HEK293 (cell line): Measurements from ENCODE around the gene BRF1.

Experiments used
- CTCF ChIA-PET: fragments of 350-600 bp; formaldehyde crosslinking; extraction: SDS; loops from one replicate; lab custom pipeline; 2021; ENCODE audit warnings: antibody characterized with exemption; lab: Yijun Ruan, JAX
- POLR2A ChIA-PET: fragments of 300-600 bp; formaldehyde crosslinking; extraction: SDS; loops from one replicate; lab custom pipeline; 2020; ENCODE audit warnings: antibody characterized with exemption, inconsistent platforms; lab: Yijun Ruan, JAX
- H3K27ac ChIP-seq: fragments of 200-500 bp; sonication (Bioruptor generic); 2 replicates; pipeline ENCODE4 v1.5.1; 2014; ENCODE audit warnings: low read depth, low read length, control low read depth, inconsistent platforms; ENCODE audit errors: extremely low read depth
- H3K36me3 ChIP-seq, 2 experiments: fragments of 200-500 bp in 1 of 2; sonication (Bioruptor generic) in 1 of 2; 1 replicate in 1 of 2; 2 replicates in 1 of 2; pipeline ENCODE4 v1.5.1; 2014 to 2017; ENCODE audit warnings: inconsistent platforms in 2 of 2, low read length in 2 of 2; ENCODE audit not compliant: control insufficient read depth in 2 of 2, insufficient read depth in 1 of 2
- H3K4me1 ChIP-seq: fragments of 200-500 bp; sonication (Bioruptor generic); 2 replicates; pipeline ENCODE4 v1.5.1; 2014; ENCODE audit warnings: mild to moderate bottlenecking, low read length, inconsistent platforms; ENCODE audit not compliant: control insufficient read depth, insufficient read depth
- H3K4me3 ChIP-seq: 2 replicates; pipeline ENCODE4 v1.5.1; 2011; ENCODE audit warnings: low read depth, mild to moderate bottlenecking, control low read depth, low read length, moderate library complexity
- H3K9me3 ChIP-seq: fragments of 200-500 bp; sonication (Bioruptor generic); 2 replicates; pipeline ENCODE4 v1.5.1; 2014; ENCODE audit warnings: low read depth, low read length, inconsistent platforms; ENCODE audit not compliant: control insufficient read depth, insufficient read depth
- OVOL3 ChIP-seq: fragments of 450-650 bp; formaldehyde crosslinking; IDR thresholded peaks from 2 replicates; pipeline ENCODE4 v1.5.1; 2016; ENCODE audit warnings: missing biosample characterization, missing genetic modification characterization
- SCRT1 ChIP-seq: fragments of 450-650 bp; formaldehyde crosslinking; IDR thresholded peaks from 2 replicates; pipeline ENCODE4 v1.5.1; 2016; ENCODE audit warnings: missing biosample characterization, missing genetic modification characterization, borderline replicate concordance
- ZEB2 ChIP-seq: fragments of 450-650 bp; formaldehyde crosslinking; IDR thresholded peaks from 2 replicates; pipeline ENCODE4 v1.5.1; 2016; ENCODE audit warnings: missing biosample characterization, missing genetic modification characterization
- ZFHX2 ChIP-seq: fragments of 450-650 bp; formaldehyde crosslinking; conservative IDR thresholded peaks from 2 replicates; pipeline ENCODE4 v1.5.1; 2016; ENCODE audit warnings: missing biosample characterization, missing genetic modification characterization
- ZFP3 ChIP-seq: fragments of 450-650 bp; formaldehyde crosslinking; IDR thresholded peaks from 2 replicates; pipeline ENCODE4 v1.5.1; 2016; ENCODE audit warnings: low read depth, missing biosample characterization, missing genetic modification characterization
- ZNF133 ChIP-seq: fragments of 450-650 bp; formaldehyde crosslinking; IDR thresholded peaks from 2 replicates; pipeline ENCODE4 v1.5.1; 2016; ENCODE audit warnings: missing biosample characterization, missing genetic modification characterization
- ZNF155 ChIP-seq: fragments of 450-650 bp; formaldehyde crosslinking; IDR thresholded peaks from 2 replicates; pipeline ENCODE4 v1.5.1; 2016; ENCODE audit warnings: missing biosample characterization, missing genetic modification characterization
- ZNF157 ChIP-seq: fragments of 450-650 bp; formaldehyde crosslinking; IDR thresholded peaks from 2 replicates; pipeline ENCODE4 v1.5.1; 2016; ENCODE audit warnings: missing biosample characterization, missing genetic modification characterization
- ZNF18 ChIP-seq: fragments of 450-650 bp; formaldehyde crosslinking; IDR thresholded peaks from 2 replicates; pipeline ENCODE4 v1.5.1; 2016; ENCODE audit warnings: missing biosample characterization, missing genetic modification characterization
- ZNF266 ChIP-seq: fragments of 450-650 bp; formaldehyde crosslinking; IDR thresholded peaks from 2 replicates; pipeline ENCODE4 v1.5.1; 2016; ENCODE audit warnings: missing biosample characterization, missing genetic modification characterization, low read depth
- ZNF354C ChIP-seq: fragments of 450-650 bp; formaldehyde crosslinking; IDR thresholded peaks from 2 replicates; pipeline ENCODE4 v1.5.1; 2016; ENCODE audit warnings: missing biosample characterization, missing genetic modification characterization, low read depth, borderline replicate concordance
- ZNF394 ChIP-seq: fragments of 450-650 bp; formaldehyde crosslinking; IDR thresholded peaks from 2 replicates; pipeline ENCODE4 v1.5.1; 2016; ENCODE audit warnings: missing biosample characterization, missing genetic modification characterization, mild to moderate bottlenecking, moderate library complexity, borderline replicate concordance
- ZNF529 ChIP-seq: fragments of 450-650 bp; formaldehyde crosslinking; IDR thresholded peaks from 2 replicates; pipeline ENCODE4 v1.5.1; 2017; ENCODE audit warnings: missing genetic modification characterization, missing biosample characterization; ENCODE audit not compliant: insufficient replicate concordance
- ZNF621 ChIP-seq: fragments of 450-650 bp; formaldehyde crosslinking; IDR thresholded peaks from 2 replicates; pipeline ENCODE4 v1.5.1; 2017; ENCODE audit warnings: missing biosample characterization, missing genetic modification characterization
- ZNF623 ChIP-seq: fragments of 450-650 bp; formaldehyde crosslinking; IDR thresholded peaks from 2 replicates; pipeline ENCODE4 v1.5.1; 2016; ENCODE audit warnings: missing biosample characterization, missing genetic modification characterization
- ZNF692 ChIP-seq: fragments of 450-650 bp; formaldehyde crosslinking; IDR thresholded peaks from 2 replicates; pipeline ENCODE4 v1.5.1; 2016; ENCODE audit warnings: missing biosample characterization, missing genetic modification characterization
- ZNF76 ChIP-seq: fragments of 450-650 bp; formaldehyde crosslinking; IDR thresholded peaks from 2 replicates; pipeline ENCODE4; 2016; ENCODE audit warnings: low read depth, missing biosample characterization, missing genetic modification characterization, borderline replicate concordance
- ZNF791 ChIP-seq: fragments of 450-650 bp; formaldehyde crosslinking; IDR thresholded peaks from 2 replicates; pipeline ENCODE4 v1.5.1; 2016; ENCODE audit warnings: missing biosample characterization, missing genetic modification characterization
- ZNF837 ChIP-seq: fragments of 450-650 bp; formaldehyde crosslinking; IDR thresholded peaks from 2 replicates; pipeline ENCODE4 v1.5.1; 2016; ENCODE audit warnings: missing biosample characterization, missing genetic modification characterization
- ZSCAN5A ChIP-seq: fragments of 450-650 bp; formaldehyde crosslinking; IDR thresholded peaks from 2 replicates; pipeline ENCODE4 v1.5.1; 2016; ENCODE audit warnings: missing biosample characterization, missing genetic modification characterization
- TF ChIP-seq, protein P1 (sequence below): fragments of 450-650 bp; formaldehyde crosslinking; IDR thresholded peaks from 2 replicates; pipeline ENCODE4 v1.5.1; 2017; ENCODE audit warnings: missing biosample characterization, missing genetic modification characterization
- TF ChIP-seq, protein P2 (sequence below): fragments of 450-650 bp; formaldehyde crosslinking; IDR thresholded peaks from 2 replicates; pipeline ENCODE4 v1.5.1; 2017; ENCODE audit warnings: missing biosample characterization, missing genetic modification characterization

BRF1 gene

GRCh38 chr14:105307052-105307727 is 6.4 kb upstream of the BRF1 start:
- H3K36me3 ChIP-seq, result no peaks in the 10 kb centered on the region
- no peak overlapping the region for H3K27ac ChIP-seq
- H3K4me1 ChIP-seq, result no peaks in the 10 kb centered on the region
- no peak for TF ChIP-seq ZFHX2
- TF ChIP-seq ZNF266 (tag by site-specific recombination), result peak; percentile 99
- no peak overlapping the region for H3K4me3 ChIP-seq
- no peaks in the 10 kb centered on the region for H3K9me3 ChIP-seq
- ChIA-PET POLR2A (no interaction called here), CTCF (no interaction called here)

DNA sequence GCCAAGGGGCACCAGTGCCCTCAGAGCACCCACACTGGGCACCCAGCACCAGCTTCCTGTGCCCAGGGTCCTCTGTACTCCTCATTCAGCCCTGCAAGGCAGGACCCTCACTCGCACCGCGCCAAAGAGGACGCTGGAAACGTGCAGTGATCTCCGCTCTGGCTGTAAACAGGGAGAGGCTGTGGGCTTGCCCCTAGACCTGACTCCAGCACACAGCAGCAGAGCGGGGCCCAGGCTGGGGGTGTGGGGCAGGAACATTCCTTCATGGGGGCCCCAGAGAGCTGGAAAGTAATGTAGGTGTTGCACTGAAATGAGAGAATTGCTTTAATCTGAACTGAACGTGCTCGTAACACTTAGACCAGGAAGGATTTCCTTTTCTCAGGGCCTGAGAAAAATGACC is 5.0 kb upstream of the BRF1 start:
- POLR2A ChIA-PET, result no interaction called here
- Histone ChIP-seq H3K4me3 (no peak overlapping the region), H3K27ac (no peak overlapping the region), H3K4me1 (no peaks in the 10 kb centered on the region), H3K9me3 (no peaks in the 10 kb centered on the region), H3K36me3 (no peaks in the 10 kb centered on the region)
- TF ChIP-seq ZNF621 (no peak), ZEB2 (no peak), ZNF394 (tag by site-specific recombination) (no peak), ZNF266 (tag by site-specific recombination) (no peak)
- CTCF ChIA-PET, result interaction anchor here (0.5 kb wide), 1 partner anchor 48 kb away, joined by 4 read pairs; no protein-coding TSS in a partner anchor

GRCh38 chr14:105305345-105305744 is 4.5 kb upstream of the BRF1 start:
- H3K36me3 ChIP-seq, result no peaks in the 10 kb centered on the region
- ChIA-PET POLR2A (no interaction called here), CTCF (no interaction called here)
- H3K9me3 ChIP-seq, result no peaks in the 10 kb centered on the region
- no peaks in the 10 kb centered on the region for H3K4me1 ChIP-seq
- TF ChIP-seq ZNF18 (tag by site-specific recombination) (no peak), ZNF837 (tag by site-specific recombination) (no peak), ZNF157 (tag by site-specific recombination) (no peak), ZNF692 (tag by site-specific recombination) (no peak), ZSCAN5A (no peak), ZNF133 (no peak), ZNF623 (tag by site-specific recombination) (no peak), ZFP3 (tag by site-specific recombination) (no peak), ZNF529 (tag by site-specific recombination) (no peak), ZNF354C (tag by site-specific recombination) (no peak), ZNF155 (tag by site-specific recombination) (no peak), ZNF791 (tag by site-specific recombination) (no peak), OVOL3 (tag by site-specific recombination) (no peak), ZNF76 (tag by site-specific recombination) (no peak), SCRT1 (tag by site-specific recombination) (no peak)
- TF ChIP-seq, protein P1, sequence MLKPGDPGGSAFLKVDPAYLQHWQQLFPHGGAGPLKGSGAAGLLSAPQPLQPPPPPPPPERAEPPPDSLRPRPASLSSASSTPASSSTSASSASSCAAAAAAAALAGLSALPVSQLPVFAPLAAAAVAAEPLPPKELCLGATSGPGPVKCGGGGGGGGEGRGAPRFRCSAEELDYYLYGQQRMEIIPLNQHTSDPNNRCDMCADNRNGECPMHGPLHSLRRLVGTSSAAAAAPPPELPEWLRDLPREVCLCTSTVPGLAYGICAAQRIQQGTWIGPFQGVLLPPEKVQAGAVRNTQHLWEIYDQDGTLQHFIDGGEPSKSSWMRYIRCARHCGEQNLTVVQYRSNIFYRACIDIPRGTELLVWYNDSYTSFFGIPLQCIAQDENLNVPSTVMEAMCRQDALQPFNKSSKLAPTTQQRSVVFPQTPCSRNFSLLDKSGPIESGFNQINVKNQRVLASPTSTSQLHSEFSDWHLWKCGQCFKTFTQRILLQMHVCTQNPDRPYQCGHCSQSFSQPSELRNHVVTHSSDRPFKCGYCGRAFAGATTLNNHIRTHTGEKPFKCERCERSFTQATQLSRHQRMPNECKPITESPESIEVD (tag by site-specific recombination), result no peak
- TF ChIP-seq, protein P2, sequence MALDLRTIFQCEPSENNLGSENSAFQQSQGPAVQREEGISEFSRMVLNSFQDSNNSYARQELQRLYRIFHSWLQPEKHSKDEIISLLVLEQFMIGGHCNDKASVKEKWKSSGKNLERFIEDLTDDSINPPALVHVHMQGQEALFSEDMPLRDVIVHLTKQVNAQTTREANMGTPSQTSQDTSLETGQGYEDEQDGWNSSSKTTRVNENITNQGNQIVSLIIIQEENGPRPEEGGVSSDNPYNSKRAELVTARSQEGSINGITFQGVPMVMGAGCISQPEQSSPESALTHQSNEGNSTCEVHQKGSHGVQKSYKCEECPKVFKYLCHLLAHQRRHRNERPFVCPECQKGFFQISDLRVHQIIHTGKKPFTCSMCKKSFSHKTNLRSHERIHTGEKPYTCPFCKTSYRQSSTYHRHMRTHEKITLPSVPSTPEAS (tag by site-specific recombination), result no peak
- H3K4me3 ChIP-seq, result no peak overlapping the region
- H3K27ac ChIP-seq, result no peak overlapping the region
